GM21717 (cell line): ENCODE measurements around the gene TMA7.
A peak's percentile ranks its signal among the peaks of the same experiment; 100 is the strongest.
"Not testable (repeated sequence)": the region's sequence is repeated elsewhere in the genome, so short reads cannot be mapped to it uniquely, and the experiment has no call there.

Source experiments
- ATAC-seq: cut with Tn5 transposase; IDR thresholded peaks from one replicate; pipeline ENCODE4 v1.9.1; 2021; ENCODE audit warnings: mild to moderate bottlenecking, moderate library complexity; ENCODE audit not compliant: unreplicated experiment

TMA7 gene

DNA sequence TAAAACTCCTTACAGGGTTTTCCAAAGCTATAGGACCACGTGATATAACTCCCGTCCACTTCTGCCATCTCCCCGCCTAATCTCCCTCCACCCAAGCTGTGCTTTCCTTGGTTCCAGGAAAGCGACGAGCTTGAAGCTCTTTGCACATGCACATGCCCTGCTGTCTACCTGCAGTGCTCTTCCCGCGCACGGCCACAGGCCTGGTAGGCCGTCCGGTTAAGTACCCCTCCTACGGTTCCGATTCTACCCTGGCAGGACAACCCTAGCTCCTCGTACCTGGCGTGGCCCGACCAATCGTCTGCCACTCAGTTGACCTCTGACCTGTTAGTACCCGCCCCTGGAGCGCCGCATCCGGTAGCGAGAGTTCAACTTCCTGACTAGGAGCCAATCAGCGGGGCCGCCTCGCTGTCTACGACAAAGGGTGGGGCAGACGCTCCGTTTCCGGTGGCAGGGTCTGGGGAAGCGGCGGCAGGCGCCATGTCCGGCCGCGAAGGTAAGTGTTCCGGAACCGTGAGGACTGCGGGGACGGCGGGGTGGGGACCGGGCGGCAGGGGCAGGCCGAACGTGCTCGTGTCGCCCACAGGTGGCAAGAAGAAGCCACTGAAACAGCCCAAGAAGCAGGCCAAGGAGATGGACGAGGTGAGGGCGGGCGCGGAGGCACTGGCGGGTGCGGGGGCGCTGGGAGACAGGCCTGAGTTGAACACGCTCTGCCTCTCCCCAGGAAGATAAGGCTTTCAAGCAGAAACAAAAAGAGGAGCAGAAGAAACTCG lies at the start of gene TMA7, which contains the start of gene CCDC51:
TSS of gene TMA7 (plus strand) at position 438 of the 770 bp plus-strand sequence. CDS start at position 478, 40 bp downstream.
TSS of gene CCDC51 (minus strand) at position 300 of the 770 bp plus-strand sequence. CDS start 4,991 bp downstream, outside the sequence.
- ATAC-seq: peak; percentile 90

DNA sequence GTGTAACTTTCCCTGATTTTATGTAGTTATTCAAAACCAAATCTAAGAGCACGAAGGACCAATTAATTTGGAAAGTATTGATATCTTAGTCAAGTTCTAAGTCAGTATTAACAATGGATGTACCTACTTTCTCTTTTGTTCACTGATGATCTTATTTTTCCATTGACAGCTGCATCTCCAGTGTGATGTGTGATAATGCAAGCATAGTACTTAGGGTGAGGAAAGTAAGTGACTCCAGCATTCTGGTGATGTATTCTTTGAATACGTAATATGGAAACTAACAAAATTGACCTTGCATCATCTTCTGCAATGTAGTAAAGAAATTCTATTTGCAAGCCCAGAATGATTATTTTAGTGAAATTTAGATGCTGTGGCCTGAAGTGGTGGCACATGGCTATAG lies 45.7 kb upstream of the TMA7 start:
- ATAC-seq: no peak

DNA sequence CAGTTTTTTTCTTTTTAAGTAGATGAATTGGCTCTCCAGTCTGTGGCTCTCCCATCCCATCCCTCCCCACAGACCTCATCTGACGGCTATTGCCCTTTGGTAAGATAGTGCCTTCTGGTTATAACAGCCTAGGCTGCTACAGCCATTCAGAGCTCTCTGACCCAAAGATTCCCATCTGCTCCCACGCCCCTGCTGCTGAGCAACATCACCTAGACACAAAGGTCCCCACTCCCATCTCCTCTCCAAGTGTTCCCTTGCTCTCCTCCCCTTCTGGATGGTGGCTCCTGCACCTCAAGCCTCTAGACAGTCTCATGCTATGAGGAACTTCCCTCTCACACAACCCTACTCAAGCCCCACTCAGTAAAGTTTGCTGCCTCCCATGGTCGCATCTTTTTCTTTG lies 44.3 kb upstream of the TMA7 start:
- no peak for ATAC-seq

DNA sequence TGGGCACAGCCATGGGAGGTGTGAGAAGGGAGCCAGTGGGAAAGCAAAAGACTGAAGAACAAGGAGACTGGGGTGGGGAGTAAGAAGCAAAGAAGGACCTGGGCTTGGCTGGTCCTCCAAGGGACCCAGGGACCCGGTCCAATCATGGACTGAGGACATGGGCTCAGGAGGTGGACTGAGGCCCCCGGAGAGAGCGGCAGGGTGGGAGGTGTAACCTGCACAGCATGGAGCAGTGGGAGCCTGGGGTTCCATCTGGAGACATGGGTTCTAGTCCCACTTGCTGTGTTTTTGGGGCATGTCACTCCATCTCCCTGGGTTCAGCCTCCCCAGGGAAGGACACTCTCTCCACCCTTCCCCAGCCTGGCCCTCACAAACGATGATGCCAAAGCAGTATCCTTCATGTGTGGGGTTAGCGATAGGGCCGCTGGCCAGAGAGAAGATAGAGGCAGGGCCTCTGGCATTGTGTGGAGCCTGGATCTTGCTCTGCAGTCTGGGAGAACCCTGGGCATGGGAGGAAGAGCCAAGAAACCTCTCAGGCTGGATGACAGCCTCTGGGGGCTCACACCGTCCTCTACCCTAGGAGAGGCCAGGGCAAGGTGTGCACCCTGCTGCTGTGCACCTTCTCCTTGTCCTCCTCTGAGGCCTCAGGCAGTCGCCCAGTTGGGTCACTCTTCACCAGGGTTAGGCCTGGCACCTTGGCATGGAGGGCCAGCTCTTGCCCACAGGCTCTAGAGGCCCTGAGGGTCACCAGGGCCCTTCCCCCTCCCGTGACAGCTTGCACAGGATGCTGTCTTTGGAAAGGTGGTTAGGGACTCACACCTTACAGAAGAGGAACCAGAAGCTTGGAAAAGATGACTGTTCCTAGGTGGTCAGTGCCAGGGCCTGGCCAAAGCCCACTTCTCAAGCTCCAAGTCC lies 42.0 kb upstream of the TMA7 start:
- ATAC-seq: no peak

DNA sequence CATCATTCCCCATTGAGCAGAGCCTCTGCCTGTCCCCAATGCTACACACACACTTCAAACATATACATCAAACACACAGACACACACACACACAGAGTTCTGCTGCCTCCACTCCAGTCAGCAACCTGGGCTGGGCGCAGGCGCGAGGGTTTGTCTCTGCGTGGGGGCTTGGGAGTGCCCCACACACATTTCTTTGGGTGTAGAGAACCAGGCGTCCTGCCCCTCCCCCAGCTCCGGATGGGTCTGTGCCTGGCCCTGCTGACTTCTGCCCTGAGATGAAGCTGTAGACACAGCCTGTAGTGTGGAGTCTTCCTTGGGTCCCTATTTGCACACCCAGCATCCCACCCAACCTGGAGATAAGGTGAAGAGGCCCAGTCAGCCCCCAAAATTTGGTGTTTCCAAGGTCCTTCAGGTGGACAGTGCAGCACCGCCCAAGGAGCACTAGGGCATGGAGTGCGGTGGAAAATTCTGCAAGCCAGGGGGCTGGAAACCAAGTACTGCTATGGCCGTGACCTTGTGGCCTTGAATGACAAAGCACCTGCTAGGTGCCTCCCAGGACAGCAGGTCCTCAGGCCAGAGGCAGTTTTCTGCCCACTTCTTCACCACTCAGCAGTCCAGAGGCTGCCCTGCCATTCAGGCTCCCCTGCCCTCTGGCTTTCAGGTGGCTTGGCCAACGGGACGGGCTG lies 41.2 kb upstream of the TMA7 start:
- no peak for ATAC-seq

DNA sequence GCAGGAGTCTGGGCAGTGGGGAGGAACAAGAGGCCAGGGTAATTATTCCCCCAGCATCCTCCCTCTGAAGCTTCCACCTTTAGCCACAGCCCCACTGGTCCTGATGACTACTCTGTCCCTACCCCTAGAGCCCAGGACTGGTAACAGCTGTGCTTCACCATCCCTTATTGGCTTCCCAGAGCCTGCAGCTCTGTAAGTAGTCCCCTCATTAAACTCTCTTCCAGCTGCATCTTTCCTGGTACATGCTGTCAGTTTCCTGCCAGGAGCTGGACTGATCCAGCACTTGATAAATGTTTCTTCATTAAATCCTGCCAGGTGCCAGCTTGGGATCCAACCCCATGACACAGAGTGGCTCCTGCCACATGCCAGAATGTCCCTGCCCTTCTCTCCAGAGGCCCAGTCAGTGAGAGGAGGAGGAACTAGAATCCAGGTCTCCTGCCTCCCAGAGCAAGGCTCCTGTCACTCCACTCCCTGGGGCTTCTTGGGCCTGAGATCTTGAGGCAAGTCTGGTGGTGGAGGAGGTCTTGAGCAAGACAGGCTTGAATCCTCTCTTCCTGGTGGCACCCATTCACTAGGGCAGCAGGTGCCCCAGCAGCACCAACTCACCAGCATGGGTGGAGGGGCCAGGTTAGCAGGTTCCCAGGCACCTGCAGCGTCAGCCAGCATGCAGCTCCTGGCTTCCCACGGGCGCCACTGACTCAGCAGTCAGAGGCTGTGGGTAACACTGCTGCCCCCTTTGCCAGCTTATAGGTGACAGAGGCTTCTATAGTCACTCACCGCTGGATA lies 40.5 kb upstream of the TMA7 start:
- no peak for ATAC-seq

DNA sequence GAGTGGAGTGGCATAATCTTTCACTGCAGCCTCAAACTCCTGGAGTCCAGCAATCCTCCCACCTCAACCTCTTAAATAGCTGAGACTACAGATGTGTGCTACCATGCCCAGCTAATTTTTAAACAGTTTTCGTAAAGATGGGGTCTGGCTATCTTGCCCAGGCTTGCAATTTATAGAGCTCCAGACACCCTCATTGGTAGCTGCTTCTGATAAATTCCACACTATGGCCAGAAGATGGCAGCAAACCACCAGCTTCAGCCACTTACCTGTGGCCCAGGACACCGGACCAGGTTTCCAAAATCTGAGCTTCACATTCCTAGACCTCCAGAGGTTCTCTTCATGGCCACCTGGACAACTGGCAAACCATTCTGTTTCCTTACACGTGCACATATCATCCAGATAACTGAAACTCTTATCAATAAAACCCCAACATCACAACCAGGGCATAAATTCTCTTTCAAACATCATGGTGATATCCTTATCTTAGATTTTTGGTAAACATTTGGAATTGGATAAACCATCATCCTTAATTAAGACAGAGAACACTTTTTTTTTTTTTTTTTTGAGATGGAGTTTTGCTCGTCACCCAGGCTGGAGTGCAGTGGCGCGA lies 39.1 kb upstream of the TMA7 start:
- ATAC-seq: no peak

DNA sequence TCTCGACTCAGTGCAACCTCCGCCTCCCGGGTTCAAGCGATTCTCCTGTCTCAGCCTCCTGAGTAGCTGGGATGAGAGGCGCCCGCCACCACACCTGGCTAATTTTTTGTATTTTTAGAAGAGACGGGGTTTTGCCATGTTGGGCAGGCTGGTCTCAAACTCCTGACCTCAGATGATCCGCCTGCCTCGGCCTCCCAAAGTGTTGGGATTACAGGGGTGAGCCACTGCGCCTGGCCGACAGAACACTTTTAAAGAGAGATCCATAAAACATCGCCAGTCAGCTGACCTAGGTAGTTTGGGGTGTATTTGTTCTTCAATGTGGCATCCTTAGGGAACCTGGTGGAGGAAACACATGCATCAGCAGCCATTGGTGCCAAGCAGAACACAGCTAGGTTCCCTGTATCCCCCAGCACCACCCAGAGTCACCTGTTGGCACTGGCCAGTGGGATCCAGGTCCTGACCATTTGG lies 38.6 kb upstream of the TMA7 start:
- not testable (repeated sequence) for ATAC-seq

DNA sequence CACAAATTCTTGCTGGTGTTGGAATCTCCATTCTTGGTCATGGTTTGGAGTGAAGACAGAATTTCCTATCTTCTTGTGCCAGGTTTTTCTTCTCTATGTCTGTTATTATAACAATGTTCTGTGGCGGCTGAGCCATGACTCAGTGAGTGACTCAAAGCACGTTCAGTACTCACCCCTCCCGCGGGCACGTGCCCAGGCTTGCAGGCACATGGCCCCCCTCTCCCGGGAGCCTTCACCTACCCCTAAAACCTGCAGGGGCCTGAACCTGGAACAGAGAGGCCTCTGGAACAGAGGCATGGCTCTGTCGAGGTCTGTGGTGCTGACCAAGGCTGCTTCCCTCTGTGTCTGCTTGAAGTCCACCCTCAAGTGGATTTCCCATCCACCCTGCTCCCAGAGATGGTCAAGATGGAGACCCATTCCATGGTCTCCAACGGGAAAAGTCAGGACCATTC lies 37.8 kb upstream of the TMA7 start:
- ATAC-seq: no peak

DNA sequence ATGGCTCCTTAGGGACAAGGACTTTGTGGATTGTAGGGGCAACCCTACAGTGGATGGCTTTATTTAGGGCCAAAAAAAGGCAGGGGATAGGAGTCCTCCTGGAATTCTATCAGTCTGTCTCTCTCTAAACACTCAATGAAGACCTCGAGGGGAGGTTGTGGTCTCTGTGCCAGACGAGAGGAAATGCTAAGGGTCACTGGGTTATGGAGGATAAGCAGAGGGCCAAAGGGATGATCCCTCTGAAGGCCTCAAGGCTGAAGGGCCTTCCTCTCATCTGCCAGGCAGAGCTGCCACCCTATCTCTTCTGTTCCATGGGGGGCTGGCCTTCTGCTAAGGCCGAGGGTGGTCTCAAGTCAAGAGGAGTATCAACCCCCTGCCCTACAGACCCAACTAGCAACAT lies 37.1 kb upstream of the TMA7 start:
- ATAC-seq: no peak

DNA sequence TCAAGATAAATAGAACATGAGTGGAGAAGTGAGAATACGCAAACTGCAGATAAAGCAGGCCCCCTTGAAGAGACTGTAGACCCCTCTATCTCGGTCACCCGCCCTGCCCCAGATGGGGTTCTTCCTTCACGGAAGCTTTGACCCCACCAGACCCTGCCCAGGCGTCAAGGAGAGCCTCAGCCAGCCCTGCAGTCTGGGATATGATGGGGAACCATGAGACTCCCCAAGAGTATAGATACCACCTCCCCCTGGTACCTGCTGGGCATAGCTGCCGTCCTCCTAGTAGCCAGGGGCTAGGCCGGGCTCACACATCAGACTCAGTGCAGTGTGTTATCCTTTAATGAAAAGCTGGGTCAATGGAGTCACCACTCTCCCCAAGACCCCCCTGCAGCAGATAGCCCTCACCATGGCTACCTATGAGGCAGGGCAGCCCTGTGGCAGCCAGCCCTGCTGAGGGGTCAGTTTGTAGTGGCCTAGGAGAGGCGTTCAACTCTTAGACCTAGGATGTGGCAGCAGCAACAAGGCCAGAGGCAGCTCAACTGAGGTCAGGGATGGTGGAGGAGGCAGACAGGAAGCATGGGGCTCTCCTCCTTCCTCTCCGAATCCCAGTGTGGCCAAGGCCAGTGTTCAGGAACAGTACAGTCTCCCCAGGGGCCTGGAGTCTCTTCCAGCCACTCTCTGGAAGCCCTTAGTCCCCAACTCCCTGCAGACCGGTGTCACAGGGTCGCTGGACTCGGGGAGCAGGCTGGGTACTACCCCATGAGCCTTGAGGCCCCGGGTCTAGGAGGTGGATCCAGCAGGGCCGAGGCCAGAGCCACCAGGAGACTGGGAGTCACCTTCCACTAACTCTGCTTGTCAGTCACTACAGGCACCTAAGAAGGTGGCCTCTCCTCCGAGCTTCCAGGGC lies 36.3 kb upstream of the TMA7 start:
- ATAC-seq: no peak

DNA sequence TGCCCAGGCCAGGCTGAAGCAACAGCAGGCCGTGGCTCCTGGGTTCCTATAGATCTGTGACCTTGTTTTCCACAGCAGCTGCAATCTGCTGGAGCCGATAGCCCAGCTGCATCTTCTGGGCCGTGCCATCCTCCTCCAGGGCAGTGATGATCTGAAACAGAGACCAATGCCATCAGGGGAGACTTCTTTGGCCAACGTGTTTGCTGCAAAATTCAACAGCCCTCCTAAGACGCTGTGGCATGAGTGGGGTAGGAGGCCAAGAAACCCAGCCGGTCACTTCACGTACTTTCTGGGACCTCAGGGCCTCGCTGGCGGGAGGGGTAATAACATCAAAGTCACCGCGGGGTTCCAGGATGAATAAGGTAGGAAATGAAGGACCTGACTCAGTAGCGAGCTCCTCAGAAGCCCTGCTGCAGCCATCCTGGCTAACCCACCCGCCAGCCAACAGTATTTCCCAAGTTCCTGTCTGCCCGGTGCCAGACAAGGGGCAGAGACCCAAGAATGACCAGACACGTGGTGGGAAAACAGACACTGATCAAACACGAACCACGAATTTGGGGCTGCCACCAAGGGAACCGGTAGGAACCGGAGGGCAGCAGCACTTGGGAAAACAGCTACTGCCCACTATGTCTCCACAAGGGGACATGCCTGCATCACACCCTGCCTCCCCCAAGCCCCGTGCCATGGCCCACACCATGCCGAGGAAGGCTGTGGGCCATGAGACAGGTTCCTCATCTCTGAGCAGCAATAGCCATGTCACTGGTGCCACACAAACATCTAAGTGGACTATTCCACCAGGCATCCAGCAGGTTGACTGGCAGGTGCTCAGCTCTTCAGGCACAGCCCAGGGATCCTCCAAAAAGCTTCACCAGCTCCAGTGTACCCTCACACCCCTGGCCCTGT lies 35.4 kb upstream of the TMA7 start:
- ATAC-seq: no peak

DNA sequence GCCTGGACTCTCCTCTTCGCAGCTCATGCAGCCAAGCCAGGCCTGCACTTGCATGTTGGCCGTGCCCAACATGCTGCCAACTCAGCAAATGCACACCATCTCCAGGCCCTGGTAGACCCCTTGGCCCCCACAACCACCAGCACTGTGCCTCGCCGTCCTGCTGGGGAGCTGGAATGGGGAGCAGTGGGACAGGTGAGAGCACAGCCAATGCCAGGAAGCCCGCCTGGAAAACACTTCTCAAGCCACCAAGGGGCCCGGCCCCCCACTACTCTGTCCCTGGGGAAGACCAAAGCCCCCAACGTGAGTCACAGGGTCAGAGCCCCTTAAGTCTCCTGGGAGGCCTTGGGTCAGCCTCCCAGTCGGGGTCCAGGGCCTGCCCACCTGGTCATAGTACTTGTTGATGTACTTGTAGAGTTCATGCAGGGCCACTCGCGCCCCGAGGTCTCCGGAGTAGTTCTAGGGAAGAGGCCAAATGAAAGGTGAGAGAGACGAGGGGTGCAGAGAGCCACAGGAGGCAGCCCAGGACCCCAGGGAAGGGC lies 34.6 kb upstream of the TMA7 start:
- no peak for ATAC-seq

DNA sequence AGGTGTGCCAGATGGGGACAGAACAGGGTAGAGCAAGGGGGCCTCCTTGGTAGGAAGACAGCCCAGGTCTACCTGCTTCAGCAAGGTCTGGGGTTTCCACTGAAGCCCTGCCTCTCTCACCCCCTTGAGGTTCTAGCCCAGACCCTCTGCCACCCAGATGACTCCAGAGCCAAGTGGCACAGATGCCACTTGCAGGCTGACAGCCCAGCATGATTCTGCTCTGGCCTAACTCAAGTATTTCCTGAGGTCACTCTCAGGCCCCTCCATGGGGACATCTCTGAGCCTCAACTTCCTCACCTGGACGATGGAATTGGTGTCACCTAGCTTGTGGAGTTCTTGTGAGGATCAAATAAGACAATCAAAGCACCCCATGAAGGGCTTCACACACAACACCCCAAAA lies 34.1 kb upstream of the TMA7 start:
- ATAC-seq: no peak

DNA sequence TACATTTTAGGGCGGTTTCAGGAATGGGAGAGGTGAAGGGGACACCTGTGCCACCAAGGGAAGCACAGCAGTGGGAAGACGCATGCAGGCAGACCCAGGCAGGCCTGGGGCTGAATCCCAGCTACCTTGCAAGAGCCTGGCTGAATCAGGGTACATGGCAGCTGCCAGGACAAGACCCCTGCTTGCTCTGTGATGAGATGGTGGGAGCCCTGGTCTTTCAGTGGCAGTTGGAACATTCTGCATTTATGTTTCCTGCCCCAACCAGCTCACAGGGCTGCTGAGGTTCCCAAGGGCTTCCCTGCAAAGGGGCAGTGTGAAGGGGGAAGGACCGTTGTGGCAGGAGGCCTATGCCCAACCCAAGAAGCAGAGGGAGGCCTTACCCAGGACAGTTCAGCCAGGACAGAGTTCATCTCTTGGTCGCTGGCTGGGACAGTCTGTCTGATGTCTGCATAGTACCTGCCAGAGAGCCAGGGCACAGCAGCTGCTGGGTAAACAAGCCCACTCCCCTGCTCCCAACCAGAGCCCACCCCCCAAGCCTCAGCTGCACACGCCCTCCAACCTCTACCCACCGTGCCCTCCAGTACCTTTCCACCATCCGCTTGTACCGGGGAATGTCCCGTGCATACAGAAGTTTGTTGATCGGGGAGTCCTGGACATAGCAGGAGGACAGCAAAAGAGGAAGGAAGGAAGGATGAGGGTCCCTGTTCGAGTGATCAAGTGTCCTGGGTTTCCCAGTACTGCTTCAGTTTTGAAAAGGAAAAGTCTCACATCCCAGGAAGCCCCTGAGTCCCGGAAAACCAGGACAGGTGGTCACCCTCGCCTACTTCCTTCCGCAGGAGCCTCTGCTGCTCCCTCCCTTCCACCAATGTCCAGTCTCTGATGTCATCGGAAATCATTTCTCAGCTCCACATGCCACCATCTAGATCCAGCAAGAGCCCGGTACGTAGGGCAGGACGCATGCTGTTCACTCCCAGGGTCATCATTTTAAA lies 33.3 kb upstream of the TMA7 start:
- no peak for ATAC-seq

DNA sequence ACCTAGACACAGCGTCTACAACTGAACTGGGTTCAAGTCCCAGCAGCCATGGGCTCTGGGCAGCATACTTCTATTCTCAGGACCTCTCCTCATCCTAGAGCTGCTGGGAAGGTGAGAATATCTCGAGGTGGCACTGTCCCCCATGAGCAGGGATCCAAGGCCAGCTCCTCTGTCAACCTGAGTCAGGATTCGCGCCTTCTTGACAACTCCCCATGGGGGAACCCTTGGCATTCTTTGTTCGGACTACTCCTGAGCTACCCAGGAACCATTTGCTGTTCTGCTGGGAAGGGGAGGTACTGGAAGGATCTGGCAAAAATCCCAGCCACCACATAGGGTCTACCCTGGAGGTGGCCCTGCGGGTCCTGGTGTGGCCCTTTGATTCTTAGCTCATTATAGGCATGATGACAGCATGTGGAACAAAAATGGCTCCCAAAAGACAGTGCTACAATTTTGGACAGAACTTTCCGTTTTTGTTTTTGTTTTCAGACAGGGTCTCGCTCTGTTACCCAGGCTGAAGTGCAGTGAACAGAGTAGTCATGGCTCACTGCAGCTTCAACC lies 32.4 kb upstream of the TMA7 start:
- no peak for ATAC-seq
